Upper lobe of left lung (tissue), 4 donors: ENCODE measurements around the gene TYMP.

ENCODE experiments used
- EP300 ChIP-seq, 4 donors: sonication (generic); formaldehyde crosslinking; IDR thresholded peaks; one replicate each; pipeline ENCODE4 v1.5.1; 2017; ENCODE audit warnings: antibody characterized with exemption in 4 of 4, control low read depth in 2 of 4
- POLR2A ChIP-seq, 4 donors: fragments of 450-650 bp; IDR thresholded peaks; one replicate each; pipeline ENCODE4 v1.5.1; 2016 to 2017; ENCODE audit warnings: antibody characterized with exemption in 4 of 4, mild to moderate bottlenecking in 2 of 4
- POLR2AphosphoS5 ChIP-seq, 2 donors: sonication (generic); formaldehyde crosslinking; IDR thresholded peaks; one replicate each; pipeline ENCODE4 v1.5.1; 2017; ENCODE audit warnings: antibody characterized with exemption in 2 of 2
- TF ChIP-seq, protein P1 (sequence below), 6 experiments: fragments of 450-650 bp in 4 of 6; fragments of 200-600 bp in 2 of 6; sonication (generic) in 2 of 6; IDR thresholded peaks; one replicate each; pipeline ENCODE4 v1.5.1; 2016 to 2019; ENCODE audit warnings: antibody characterized with exemption in 6 of 6

DNA sequence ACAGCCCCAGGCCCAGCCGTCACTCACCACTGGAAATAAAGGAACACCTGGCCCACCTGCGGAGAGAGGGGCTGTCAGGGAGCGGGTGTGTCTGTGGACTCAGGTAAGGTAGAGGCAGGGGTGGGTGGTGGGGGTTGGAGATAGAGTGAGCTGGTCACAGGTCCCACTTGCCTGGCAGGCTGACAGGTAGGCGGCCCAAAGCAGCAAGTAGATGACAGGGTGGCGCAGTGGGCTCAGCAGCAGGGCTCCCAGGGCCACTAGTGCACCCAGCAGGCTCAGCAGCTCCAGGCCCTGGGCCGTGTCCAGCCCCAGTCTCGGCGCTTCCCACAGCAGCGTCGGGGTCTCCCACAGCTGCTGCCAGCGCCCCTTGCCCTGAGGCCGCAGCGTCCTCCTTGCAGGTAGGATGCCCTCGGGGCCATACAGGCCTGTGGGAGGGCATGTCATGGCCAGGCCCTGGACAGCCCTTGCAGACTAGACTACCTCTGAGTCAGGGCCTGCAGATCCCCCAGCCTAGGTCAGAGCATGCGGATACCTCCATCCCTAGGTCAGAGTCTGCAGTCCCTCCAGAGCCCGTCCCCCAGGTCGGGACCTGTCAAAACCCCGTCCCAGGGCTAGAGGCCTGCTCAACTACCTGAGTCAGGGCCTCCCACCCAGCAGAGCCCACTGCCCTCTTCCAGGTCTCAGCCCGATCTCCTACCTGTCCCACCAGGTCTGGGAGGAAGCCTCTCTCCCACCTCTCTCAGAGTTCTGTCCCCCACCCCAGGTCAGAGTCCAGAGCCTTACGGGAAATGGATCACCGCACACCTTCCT, 23.0 kb downstream of the TYMP start:
- TF ChIP-seq, protein P1, sequence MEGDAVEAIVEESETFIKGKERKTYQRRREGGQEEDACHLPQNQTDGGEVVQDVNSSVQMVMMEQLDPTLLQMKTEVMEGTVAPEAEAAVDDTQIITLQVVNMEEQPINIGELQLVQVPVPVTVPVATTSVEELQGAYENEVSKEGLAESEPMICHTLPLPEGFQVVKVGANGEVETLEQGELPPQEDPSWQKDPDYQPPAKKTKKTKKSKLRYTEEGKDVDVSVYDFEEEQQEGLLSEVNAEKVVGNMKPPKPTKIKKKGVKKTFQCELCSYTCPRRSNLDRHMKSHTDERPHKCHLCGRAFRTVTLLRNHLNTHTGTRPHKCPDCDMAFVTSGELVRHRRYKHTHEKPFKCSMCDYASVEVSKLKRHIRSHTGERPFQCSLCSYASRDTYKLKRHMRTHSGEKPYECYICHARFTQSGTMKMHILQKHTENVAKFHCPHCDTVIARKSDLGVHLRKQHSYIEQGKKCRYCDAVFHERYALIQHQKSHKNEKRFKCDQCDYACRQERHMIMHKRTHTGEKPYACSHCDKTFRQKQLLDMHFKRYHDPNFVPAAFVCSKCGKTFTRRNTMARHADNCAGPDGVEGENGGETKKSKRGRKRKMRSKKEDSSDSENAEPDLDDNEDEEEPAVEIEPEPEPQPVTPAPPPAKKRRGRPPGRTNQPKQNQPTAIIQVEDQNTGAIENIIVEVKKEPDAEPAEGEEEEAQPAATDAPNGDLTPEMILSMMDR (IDR thresholded peaks at IDR 0.05), result no peak
- TF ChIP-seq POLR2A (IDR thresholded peaks at IDR 0.05) (no peak), POLR2AphosphoS5 (IDR thresholded peaks at IDR 0.05) (no peak), EP300 (IDR thresholded peaks at IDR 0.05) (no peak)
